ENCODE results near the gene ZFPM1. TPM values are rescaled to one million over a fixed set of nuclear protein-coding genes. Genes with fewer than 3 reads are reported as not detected.

ZFPM1 gene
- total RNA-seq, 1 donor from 2014 or later, result 19.3 TPM

DNA sequence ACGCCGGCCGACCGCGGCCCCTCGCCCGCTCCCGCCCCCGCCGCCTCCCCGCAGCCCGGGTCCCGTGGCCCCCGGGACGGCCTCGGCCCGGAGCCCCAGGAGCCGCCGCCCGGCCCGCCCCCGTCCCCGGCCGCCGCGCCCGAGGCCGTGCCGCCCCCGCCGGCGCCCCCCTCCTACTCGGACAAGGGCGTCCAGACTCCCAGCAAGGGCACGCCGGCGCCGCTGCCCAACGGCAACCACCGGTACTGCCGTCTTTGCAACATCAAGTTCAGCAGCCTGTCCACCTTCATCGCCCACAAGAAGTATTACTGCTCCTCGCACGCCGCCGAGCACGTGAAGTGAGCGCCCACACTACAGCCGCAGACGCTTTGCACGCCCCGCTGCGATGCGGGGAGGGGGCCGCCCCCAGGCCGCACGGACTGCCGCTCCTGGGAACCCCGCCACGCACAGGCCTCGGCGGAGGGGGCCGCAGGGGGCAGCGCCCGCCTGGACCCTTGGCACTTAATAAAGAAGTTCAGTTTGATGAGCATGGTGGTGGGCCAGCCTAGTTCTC, 81.6 kb downstream of the ZFPM1 start:
- peaks cover 6% of the 10 kb centered on the region for H3K36me3 Mint-ChIP-seq (ENCODE audit: low read depth)
- H3K9me3 Mint-ChIP-seq, result no peaks in the 10 kb centered on the region
- peaks cover 2% of the 10 kb centered on the region for H3K27me3 Mint-ChIP-seq
- H3K27ac Mint-ChIP-seq, result peak overlapping the region; percentile 65
- DNase-seq, result peak; percentile 78
- intact Hi-C loops (cut with micrococcal nuclease), result loop anchor here (5.0 to 10.0 kb wide), 2 partner anchors 77 to 580 kb away; partner anchors contain the start of gene BANP
- peak overlapping the region; percentile 80 for H3K4me3 Mint-ChIP-seq
- peaks cover 3% of the 10 kb centered on the region for H3K4me1 Mint-ChIP-seq

DNA sequence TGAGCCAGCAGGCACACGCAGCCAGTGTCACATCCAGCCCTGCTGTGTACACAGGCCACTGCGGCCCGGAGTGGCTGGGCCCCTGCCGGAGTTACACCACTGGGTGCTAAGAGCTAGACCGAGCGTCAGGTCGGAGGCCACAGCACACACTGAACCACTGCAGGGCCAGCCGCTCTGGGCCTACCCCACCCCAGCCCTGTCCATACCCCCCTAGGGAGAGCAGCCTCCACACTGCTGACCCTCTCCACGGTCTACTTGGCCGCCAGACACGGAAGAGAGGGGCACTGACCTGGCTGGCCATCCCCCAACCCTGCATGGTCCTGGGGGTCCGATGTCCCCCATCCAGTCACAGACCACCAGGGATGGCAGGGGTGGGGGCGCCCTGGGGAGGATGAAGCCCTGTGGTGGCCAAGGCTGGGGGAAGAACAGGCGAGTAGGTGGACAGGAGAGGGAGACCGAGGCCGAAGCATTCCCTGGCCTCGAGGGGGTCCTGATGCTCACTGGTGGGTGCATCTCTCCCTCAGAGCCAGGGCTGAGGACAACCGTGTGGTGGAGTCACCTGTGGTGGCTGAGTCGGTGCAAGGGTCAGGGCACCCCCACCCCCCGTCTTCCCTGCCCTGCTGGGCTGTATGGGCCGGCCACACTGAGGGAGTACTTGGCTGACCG, 82.2 kb downstream of the ZFPM1 start:
- peaks cover 2% of the 10 kb centered on the region for H3K27me3 Mint-ChIP-seq
- H3K27ac Mint-ChIP-seq, result peak overlapping the region; percentile 79
- H3K36me3 Mint-ChIP-seq (ENCODE audit: low read depth), result peaks cover 6% of the 10 kb centered on the region
- intact Hi-C loops (cut with micrococcal nuclease), result loop anchor here (10.0 kb wide), 1 partner anchor 581 kb away; the partner anchor contains the start of gene BANP
- no peaks in the 10 kb centered on the region for H3K9me3 Mint-ChIP-seq
- no peak for DNase-seq
- H3K4me3 Mint-ChIP-seq, result peak overlapping the region; percentile 80
- H3K4me1 Mint-ChIP-seq, result peaks cover 3% of the 10 kb centered on the region

DNA sequence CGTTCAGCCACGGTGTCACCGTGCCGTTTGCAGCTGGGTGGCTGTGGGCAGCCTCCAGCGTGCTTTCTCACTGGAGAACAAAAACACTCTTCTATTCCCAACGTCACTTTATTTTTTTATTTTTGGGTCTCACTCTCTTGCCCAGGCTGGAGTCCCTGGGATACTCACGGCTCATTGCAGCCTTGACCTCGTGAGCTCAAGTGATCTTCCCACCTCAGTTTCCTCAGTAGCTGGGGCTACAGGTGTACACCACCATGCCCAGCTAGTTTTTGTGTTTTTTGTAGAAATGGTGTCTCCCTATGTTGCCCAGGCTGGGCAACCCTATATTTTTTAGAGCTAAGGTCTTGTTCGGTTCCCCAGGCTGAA, 82.8 kb downstream of the ZFPM1 start:
- peaks cover 6% of the 10 kb centered on the region for H3K36me3 Mint-ChIP-seq (ENCODE audit: low read depth)
- H3K4me1 Mint-ChIP-seq, result peaks cover 3% of the 10 kb centered on the region
- DNase-seq, result no peak
- H3K4me3 Mint-ChIP-seq, result peak overlapping the region; percentile 80
- intact Hi-C loops (cut with micrococcal nuclease), result loop anchor here (10.0 kb wide), 1 partner anchor 581 kb away; the partner anchor contains the start of gene BANP
- H3K27me3 Mint-ChIP-seq, result peaks cover 2% of the 10 kb centered on the region
- H3K27ac Mint-ChIP-seq, result peak overlapping the region; percentile 79
- no peaks in the 10 kb centered on the region for H3K9me3 Mint-ChIP-seq

DNA sequence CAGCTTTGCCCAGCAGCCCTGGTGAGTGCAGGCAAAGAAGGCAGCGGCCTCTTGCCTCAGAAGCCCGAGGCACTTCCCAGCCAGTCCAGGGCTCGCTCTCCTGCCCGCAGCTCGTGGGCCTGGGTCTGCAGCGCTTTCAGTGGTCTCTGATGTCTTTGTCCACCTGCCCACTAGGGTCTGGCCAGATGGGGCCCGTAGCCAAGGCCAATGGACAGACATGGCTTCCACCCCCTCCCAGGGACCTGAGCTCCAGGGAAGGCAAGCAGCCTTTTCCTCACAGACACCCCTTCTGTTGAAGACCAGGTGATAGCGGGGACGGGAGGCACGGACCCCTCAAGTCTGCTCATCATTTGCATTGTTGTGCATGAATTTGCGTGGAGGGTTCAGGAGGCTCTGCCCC, 83.4 kb downstream of the ZFPM1 start:
- intact Hi-C loops (cut with micrococcal nuclease), result loop anchor here (10.0 kb wide), 1 partner anchor 582 kb away; the partner anchor contains the start of gene BANP
- H3K27me3 Mint-ChIP-seq, result peaks cover 2% of the 10 kb centered on the region

DNA sequence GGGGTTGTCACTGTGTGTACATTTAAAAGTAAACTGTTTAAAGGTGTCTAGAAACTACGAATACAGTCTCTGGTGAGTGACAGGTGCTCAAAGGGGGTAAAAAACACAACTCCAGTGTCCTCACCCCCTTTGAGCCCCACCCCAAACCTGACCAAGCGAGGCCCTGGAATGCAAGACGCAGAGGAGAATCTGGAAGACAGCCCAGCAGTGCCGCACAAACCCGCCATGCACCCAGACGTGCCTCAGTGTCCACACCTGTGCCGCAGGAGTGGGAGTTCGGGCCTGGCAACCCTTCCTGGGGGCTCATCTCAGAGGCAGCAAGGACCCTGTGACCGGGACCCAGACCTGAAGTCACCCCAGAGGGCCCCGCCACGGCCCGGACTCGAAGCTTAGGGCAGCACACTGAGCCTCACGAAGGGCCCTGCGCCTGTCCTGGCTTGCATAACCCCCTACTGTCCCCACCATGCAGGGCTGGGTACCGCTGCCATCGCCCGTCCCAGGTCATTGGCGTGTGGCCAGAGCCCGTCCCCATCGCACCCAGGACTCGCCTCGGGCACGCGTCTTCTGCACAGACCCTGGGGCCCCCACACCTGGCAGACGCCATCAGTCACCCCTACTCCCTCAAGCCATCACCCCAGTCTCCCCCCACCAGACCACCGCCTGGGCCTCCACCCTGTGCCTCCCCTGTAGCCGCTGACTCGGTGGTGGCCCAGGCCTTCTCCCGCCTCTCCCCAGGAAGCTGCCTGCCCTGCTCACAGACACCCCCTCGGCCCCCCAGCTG, 84.1 kb downstream of the ZFPM1 start:
- H3K9me3 Mint-ChIP-seq, result no peaks in the 10 kb centered on the region
- no peak for DNase-seq
- peaks cover 2% of the 10 kb centered on the region for H3K27me3 Mint-ChIP-seq
- peaks cover 3% of the 10 kb centered on the region for H3K4me1 Mint-ChIP-seq
- no peak overlapping the region for H3K27ac Mint-ChIP-seq
- peaks cover 6% of the 10 kb centered on the region for H3K36me3 Mint-ChIP-seq (ENCODE audit: low read depth)
- H3K4me3 Mint-ChIP-seq, result no peak overlapping the region
- intact Hi-C loops (cut with micrococcal nuclease), result loop anchor here (10.0 kb wide), 1 partner anchor 582 kb away; the partner anchor contains the start of gene BANP

More for the DNA sequence above, 83.4 kb downstream of the ZFPM1 start:
- Mint-ChIP-seq H3K36me3 (ENCODE audit: low read depth) (peaks cover 6% of the 10 kb centered on the region), H3K4me3 (peak overlapping the region; percentile 80), H3K4me1 (peaks cover 3% of the 10 kb centered on the region), H3K9me3 (no peaks in the 10 kb centered on the region), H3K27ac (no peak overlapping the region)
- no peak for DNase-seq

DNA sequence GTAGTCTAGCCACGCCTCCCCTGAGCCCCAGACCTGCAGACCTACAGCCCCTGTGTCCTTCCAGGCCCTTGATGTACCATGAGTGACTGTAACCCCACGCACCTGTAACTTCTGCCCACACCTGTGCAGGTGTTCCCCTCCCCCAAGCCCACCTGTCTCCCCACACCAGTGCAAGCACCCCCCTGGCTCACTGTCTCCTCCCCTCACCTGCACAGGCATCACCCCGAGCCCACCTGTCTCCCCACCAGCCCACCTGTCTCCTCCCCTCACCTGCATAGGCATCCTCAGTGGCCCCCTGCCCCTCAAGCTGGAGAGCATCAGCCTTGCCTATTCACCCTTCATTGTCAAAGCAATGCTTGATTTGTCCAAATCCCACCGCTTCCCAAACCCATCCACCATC, 84.8 kb downstream of the ZFPM1 start:
- H3K4me3 Mint-ChIP-seq, result no peak overlapping the region
- no peak for DNase-seq
- H3K9me3 Mint-ChIP-seq, result no peaks in the 10 kb centered on the region
- intact Hi-C loops (cut with micrococcal nuclease), result loop anchor here (10.0 kb wide), 1 partner anchor 583 kb away; the partner anchor contains the start of gene BANP
- H3K27me3 Mint-ChIP-seq, result peaks cover 2% of the 10 kb centered on the region
- peaks cover 6% of the 10 kb centered on the region for H3K36me3 Mint-ChIP-seq (ENCODE audit: low read depth)
- peaks cover 3% of the 10 kb centered on the region for H3K4me1 Mint-ChIP-seq
- no peak overlapping the region for H3K27ac Mint-ChIP-seq

DNA sequence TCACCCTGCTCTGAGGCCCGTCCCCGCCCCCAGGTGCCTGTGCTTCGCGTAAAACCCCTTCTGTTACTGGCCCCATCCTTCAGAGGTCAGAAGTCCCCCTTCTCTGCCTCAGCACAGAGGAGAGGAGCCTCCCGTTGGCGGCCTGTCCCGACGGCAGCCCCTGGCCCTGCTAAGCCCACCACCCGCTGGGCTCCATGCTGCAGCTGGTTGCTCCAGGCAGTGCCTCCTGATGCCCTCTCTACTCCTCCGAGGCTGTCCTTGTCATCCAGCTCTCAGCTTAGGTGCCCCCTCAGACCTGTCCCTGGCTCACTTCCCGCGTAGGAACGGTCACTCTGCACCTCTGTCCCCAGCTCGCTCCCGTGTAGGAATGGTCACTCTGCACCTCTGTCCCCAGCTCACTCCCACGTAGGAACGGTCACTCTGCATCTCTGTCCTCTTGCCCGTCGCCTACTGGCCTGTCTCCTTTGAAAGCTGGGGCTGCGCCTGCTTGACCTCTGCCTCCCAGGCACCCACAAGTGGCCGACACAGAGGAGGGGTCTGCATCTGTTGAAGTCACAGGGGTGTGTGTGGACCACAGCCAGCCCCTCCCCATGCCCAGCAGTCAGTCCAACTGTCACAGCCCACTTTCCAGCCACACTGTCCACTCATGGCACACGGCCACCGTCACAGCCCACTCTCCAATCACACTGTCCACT, 85.4 kb downstream of the ZFPM1 start:
- H3K27ac Mint-ChIP-seq, result no peak overlapping the region
- H3K4me3 Mint-ChIP-seq, result no peak overlapping the region
- peaks cover 3% of the 10 kb centered on the region for H3K4me1 Mint-ChIP-seq
- no peak for DNase-seq
- peaks cover 2% of the 10 kb centered on the region for H3K27me3 Mint-ChIP-seq
- H3K9me3 Mint-ChIP-seq, result peaks cover 4% of the 10 kb centered on the region
- H3K36me3 Mint-ChIP-seq (ENCODE audit: low read depth), result peaks cover 9% of the 10 kb centered on the region
- intact Hi-C loops (cut with micrococcal nuclease), result loop anchor here (10.0 kb wide), 1 partner anchor 584 kb away; the partner anchor contains the start of gene BANP

DNA sequence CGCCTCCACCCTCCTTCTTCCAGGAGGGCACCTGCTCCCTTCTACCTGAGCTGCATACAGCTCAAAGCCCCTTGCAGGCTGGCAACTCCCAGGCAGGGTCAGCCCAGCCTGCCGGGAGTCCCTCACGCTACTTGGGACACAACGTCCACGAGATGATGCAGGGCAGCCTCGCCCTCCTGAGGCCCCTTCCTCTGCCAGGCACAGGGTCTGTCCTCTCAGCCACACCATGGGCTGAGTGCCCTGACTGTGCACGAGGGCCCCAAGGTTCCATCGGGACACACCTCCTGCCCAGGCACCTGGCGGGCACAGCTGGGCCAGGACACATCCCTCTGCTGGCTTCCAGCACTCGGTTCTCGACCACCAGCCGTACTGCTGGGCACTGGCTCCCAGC, 86.2 kb downstream of the ZFPM1 start:
- Mint-ChIP-seq H3K27ac (no peak overlapping the region), H3K36me3 (ENCODE audit: low read depth) (peaks cover 12% of the 10 kb centered on the region), H3K27me3 (peaks cover 2% of the 10 kb centered on the region), H3K9me3 (peaks cover 6% of the 10 kb centered on the region), H3K4me1 (peaks cover 3% of the 10 kb centered on the region), H3K4me3 (no peak overlapping the region)
- DNase-seq, result no peak
- intact Hi-C loops (cut with micrococcal nuclease), result loop anchor here (10.0 kb wide), 1 partner anchor 584 kb away; the partner anchor contains the start of gene BANP

DNA sequence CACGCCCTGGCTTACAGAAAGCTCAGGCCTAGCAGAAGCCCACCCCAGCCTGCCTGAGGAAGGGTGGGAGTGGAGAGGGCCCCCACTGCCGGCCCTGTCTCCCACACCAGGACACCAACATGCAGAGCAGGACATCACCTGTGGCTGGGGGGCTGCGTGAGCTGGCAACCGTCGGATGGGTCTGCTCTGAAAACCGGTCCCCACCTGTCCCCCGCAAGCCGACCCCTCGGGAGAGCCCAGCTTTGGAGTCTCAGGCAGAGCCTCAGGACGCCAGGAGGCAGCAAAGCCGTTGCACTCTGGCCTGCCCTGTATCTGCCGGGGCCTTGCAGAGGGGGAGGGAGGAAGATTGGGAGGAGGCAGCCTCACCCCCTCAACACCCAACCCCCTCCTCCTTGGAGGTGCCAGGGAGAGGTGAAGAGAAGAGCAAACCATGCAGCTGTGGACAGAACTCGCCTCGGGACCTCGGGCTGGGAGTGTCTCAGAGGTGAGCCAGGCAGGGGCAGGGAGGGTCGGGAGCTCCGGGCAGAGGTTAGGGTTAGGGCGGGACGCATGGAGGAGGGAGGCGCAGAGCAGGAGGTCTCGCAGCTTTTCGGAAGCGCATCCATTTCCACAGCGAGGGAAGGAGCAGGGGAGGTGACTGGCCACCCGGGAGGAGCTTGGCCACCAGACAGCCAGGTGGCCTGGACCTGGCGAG, 86.7 kb downstream of the ZFPM1 start:
- no peak for DNase-seq
- peaks cover 2% of the 10 kb centered on the region for H3K27me3 Mint-ChIP-seq
- peaks cover 10% of the 10 kb centered on the region for H3K36me3 Mint-ChIP-seq (ENCODE audit: low read depth)
- no peak overlapping the region for H3K27ac Mint-ChIP-seq
- no peak overlapping the region for H3K4me3 Mint-ChIP-seq
- intact Hi-C loops (cut with micrococcal nuclease), result loop anchor here (10.0 kb wide), 1 partner anchor 585 kb away; the partner anchor contains the start of gene BANP
- peaks cover 6% of the 10 kb centered on the region for H3K9me3 Mint-ChIP-seq
- peaks cover 3% of the 10 kb centered on the region for H3K4me1 Mint-ChIP-seq

DNA sequence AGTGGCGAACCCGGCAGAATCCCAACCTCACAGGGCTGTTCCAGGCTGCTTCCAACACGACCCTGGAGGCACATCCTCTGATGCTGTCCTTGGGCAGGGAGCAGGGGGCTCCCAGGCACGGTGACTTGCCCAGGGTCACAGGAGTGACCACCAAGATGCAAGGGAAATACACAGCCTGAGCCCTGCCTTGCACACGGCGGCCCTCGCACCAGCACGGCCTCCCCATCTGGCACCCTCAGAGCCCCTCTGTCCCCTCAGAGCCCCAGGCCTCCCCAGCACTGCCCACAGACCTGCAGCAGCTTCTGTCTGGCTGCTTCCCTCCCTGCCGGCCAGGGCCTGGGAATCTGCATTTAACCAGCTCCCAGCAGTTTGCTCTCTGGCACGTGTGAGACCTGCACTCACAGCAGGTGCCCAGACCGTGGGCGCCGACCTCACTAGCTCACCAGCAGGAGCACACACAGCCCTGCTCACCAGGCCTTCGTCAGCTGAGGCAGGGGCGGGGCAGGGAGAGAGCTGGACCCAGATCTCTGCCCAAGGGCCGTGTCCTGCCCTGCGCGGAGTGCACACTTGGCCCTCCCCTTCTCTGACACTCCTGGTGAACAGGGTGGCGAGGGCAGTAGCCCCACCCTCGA, 87.4 kb downstream of the ZFPM1 start:
- H3K9me3 Mint-ChIP-seq, result peaks cover 6% of the 10 kb centered on the region
- intact Hi-C loops (cut with micrococcal nuclease), result no loop called here
- H3K4me3 Mint-ChIP-seq, result no peak overlapping the region
- DNase-seq, result no peak
- no peak overlapping the region for H3K27ac Mint-ChIP-seq
- H3K27me3 Mint-ChIP-seq, result peaks cover 4% of the 10 kb centered on the region
- peaks cover 9% of the 10 kb centered on the region for H3K36me3 Mint-ChIP-seq (ENCODE audit: low read depth)
- H3K4me1 Mint-ChIP-seq, result peaks cover 3% of the 10 kb centered on the region

DNA sequence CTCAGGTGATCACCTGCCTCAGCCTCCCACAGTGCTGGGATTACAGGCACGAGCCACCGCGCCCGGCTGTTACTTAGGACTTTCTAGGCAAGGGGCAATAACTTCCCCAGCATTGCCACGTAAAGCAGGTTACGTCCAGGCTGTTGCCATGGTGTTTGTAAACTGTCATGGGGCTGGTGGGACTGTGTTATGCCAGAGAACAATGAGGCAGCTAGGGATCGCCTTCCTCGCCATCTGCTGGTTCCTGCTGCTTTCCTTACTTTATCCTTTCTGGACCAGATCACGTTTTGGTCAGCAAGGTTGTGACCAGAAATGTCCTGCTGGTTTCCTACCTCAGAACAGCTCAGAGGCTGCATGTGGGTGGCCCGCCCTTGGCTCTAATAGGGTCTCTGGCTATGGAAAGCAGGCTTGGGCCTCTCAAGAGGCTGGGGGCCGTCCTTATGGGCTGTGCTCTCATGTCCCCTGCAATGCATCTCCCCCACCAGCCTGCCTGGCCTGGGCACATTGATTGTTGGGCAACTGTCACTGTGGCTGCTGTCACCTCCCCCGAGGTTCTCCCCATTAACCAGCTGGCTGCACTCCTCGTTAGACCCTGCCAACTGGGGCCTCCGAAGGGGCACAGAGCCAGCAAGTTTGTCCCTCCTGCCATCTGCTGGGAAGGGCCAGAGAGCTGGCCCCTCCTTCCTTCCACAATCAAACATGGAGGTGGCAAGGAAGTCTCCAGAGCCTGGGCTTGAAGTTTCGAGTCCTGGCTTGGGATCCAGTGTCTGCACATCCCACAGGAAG, 88.9 kb downstream of the ZFPM1 start:
- no peak overlapping the region for H3K4me3 Mint-ChIP-seq

DNA sequence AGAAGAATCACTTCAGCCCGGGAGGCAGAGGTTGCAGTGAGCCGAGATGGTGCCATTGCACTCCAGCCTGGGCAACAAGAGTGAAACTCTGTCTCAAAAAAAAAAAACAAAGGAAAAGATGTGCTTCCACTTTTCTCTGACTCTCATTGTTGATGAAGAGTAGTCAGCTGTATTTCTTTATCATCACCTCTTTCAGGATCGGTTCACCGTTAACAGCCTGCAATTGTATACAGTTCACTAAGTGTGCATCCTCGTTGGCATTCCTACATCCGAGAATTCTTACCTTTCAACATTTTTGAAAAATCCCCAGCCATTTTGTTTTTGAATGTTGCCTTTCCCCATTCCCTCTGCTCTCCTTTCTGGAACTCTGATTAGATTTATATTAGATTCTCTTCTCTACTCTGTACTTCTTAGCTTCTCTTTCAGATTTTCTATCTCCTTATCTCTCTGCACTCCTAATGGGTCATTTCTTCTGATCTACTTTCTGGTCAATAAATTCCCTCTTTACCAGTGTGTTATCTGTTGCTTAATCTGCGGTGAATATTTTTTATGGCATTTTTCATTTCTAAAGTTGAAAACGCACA, 90.2 kb downstream of the ZFPM1 start:
- Mint-ChIP-seq H3K4me3 (no peak overlapping the region), H3K4me1 (no peaks in the 10 kb centered on the region), H3K27ac (no peak overlapping the region), H3K27me3 (peaks cover 10% of the 10 kb centered on the region), H3K36me3 (ENCODE audit: low read depth) (peaks cover 6% of the 10 kb centered on the region), H3K9me3 (peaks cover 6% of the 10 kb centered on the region)
- DNase-seq, result no peak
- intact Hi-C loops (cut with micrococcal nuclease), result no loop called here

More for the DNA sequence above, 88.9 kb downstream of the ZFPM1 start:
- Mint-ChIP-seq H3K27me3 (peaks cover 10% of the 10 kb centered on the region), H3K4me1 (no peaks in the 10 kb centered on the region), H3K36me3 (ENCODE audit: low read depth) (peaks cover 6% of the 10 kb centered on the region), H3K27ac (no peak overlapping the region), H3K9me3 (peaks cover 6% of the 10 kb centered on the region)
- no peak for DNase-seq
- intact Hi-C loops (cut with micrococcal nuclease), result no loop called here
